Liver (tissue), 9 donors: ENCODE results near the gene VAT1. TPM values are rescaled to one million over a fixed set of nuclear protein-coding genes. Genes with fewer than 3 reads are reported as not detected.
A peak's percentile ranks its signal among the peaks of the same experiment; 100 is the strongest.

Experiments used
- DNase-seq: peaks from one replicate; pipeline ENCODE4 v3.0.0-alpha.2; 2017; ENCODE audit warnings: low spot score
- H3K27ac ChIP-seq, 2 donors: one replicate each; pipeline ENCODE4 v1.7.0; 2013; ENCODE audit warnings: inconsistent platforms in 2 of 2, low read length in 2 of 2, control low read depth in 1 of 2, low read depth in 1 of 2, mild to moderate bottlenecking in 1 of 2
- H3K27me3 ChIP-seq, 4 donors: one replicate each; pipeline versions ENCODE4 v1.6.1 to v1.7.0; 2013; ENCODE audit warnings: low read length in 3 of 4, inconsistent platforms in 1 of 4, mild to moderate bottlenecking in 1 of 4, moderate library complexity in 1 of 4; ENCODE audit not compliant: control insufficient read depth in 4 of 4, insufficient read depth in 4 of 4
- H3K36me3 ChIP-seq, 4 donors: one replicate each; pipeline versions ENCODE4 v1.6.1 to v1.7.0; 2013; ENCODE audit warnings: low read length in 3 of 4, mild to moderate bottlenecking in 3 of 4, low read depth in 1 of 4, moderate library complexity in 1 of 4; ENCODE audit not compliant: control insufficient read depth in 4 of 4, insufficient read depth in 3 of 4
- H3K4me1 ChIP-seq, 4 donors: one replicate each; pipeline versions ENCODE4 v1.6.1 to v1.7.0; 2013; ENCODE audit warnings: low read length in 3 of 4, mild to moderate bottlenecking in 3 of 4, moderate library complexity in 1 of 4; ENCODE audit not compliant: control insufficient read depth in 4 of 4, insufficient read depth in 4 of 4
- H3K4me3 ChIP-seq, 3 donors: one replicate each; pipeline versions ENCODE4 v1.6.1 to v1.7.0; 2013; ENCODE audit warnings: low read length in 3 of 3, control low read depth in 1 of 3, low read depth in 1 of 3, mild to moderate bottlenecking in 1 of 3
- H3K9ac ChIP-seq, 2 donors: one replicate each; pipeline ENCODE4 v1.7.0; 2013; ENCODE audit warnings: low read length in 2 of 2, mild to moderate bottlenecking in 2 of 2, moderate library complexity in 2 of 2, control low read depth in 1 of 2, low read depth in 1 of 2
- H3K9me3 ChIP-seq, 4 donors: one replicate each; pipeline versions ENCODE4 v1.6.1 to v1.7.0; 2013; ENCODE audit warnings: low read length in 3 of 4; ENCODE audit not compliant: control insufficient read depth in 4 of 4
- EGR1 ChIP-seq, 2 donors: IDR thresholded peaks; 2 replicates each; pipeline ENCODE4 v1.6.1; 2016 to 2018; ENCODE audit warnings: antibody characterized with exemption in 2 of 2, low read depth in 2 of 2
- FOXA1 ChIP-seq: IDR thresholded peaks from 2 replicates; pipeline ENCODE4 v1.6.1; 2016; ENCODE audit warnings: antibody characterized with exemption
- FOXA2 ChIP-seq: IDR thresholded peaks from 2 replicates; pipeline ENCODE4 v1.6.1; 2016; ENCODE audit warnings: antibody characterized with exemption
- GABPA ChIP-seq, 2 donors: IDR thresholded peaks in 1 of 2; conservative IDR thresholded peaks in 1 of 2; 2 replicates each; pipeline ENCODE4 v1.6.1; 2016; ENCODE audit warnings: antibody characterized with exemption in 2 of 2, mild to moderate bottlenecking in 1 of 2, moderate library complexity in 1 of 2
- HNF4A ChIP-seq, 2 donors: conservative IDR thresholded peaks; 2 replicates each; pipeline ENCODE4 v1.6.1; 2016; ENCODE audit warnings: antibody characterized with exemption in 2 of 2, mild to moderate bottlenecking in 2 of 2
- JUND ChIP-seq, 2 donors: IDR thresholded peaks; 2 replicates each; pipeline ENCODE4 v1.6.1; 2016; ENCODE audit warnings: antibody characterized with exemption in 2 of 2
- NR2F2 ChIP-seq: IDR thresholded peaks from 2 replicates; pipeline ENCODE4 v1.6.1; 2016; ENCODE audit warnings: antibody characterized with exemption
- RXRA ChIP-seq, 2 donors: IDR thresholded peaks; 2 replicates each; pipeline ENCODE4 v1.6.1; 2017 to 2018; ENCODE audit warnings: antibody characterized with exemption in 2 of 2, mild to moderate bottlenecking in 1 of 2
- SP1 ChIP-seq: IDR thresholded peaks from 2 replicates; pipeline ENCODE4 v1.6.1; 2018; ENCODE audit warnings: antibody characterized with exemption, mild to moderate bottlenecking
- TAF1 ChIP-seq: conservative IDR thresholded peaks from 2 replicates; pipeline ENCODE4 v1.6.1; 2016; ENCODE audit warnings: antibody characterized with exemption, mild to moderate bottlenecking
- YY1 ChIP-seq: IDR thresholded peaks from 2 replicates; pipeline ENCODE4 v1.6.1; 2016; ENCODE audit warnings: antibody characterized with exemption, mild to moderate bottlenecking
- WGBS: extraction: QIAGEN DNeasy Blood & Tissue Kit; methylation state at CpG from one replicate; pipeline ENCODE4 v1.1.7; 2013; 5-methylcytosine and 5-hydroxymethylcytosine counted together
- polyA plus RNA-seq, 2 donors: library from polyadenylated mRNA; stranded (reverse) in 1 of 2; unstranded in 1 of 2; fragments of 200-250 nt in 1 of 2; fragments of >200 nt in 1 of 2; fragmentation: Nextera tagmentation in 1 of 2; extraction: Ambion mirVana in 1 of 2; gene quantifications; one replicate each; pipeline versions ENCODE4 v1.2.1 to v1.2.3, GENCODE V29; 2013 to 2015
- total RNA-seq, 2 donors: library from RNA; depleted of rRNA; stranded (reverse); fragments of >200 nt; gene quantifications; one replicate each; pipeline ENCODE4 v1.2.3, GENCODE V29; 2014
- TF ChIP-seq, protein P1 (sequence below): IDR thresholded peaks from 2 replicates; pipeline ENCODE4 v1.6.1; 2016; ENCODE audit warnings: antibody characterized with exemption
- TF ChIP-seq, protein P2 (sequence below): IDR thresholded peaks from 2 replicates; pipeline ENCODE4 v1.6.1; 2016; ENCODE audit warnings: antibody characterized with exemption
- TF ChIP-seq, protein P3 (sequence below): IDR thresholded peaks from 2 replicates; pipeline ENCODE4 v1.6.1; 2016; ENCODE audit warnings: antibody characterized with exemption, mild to moderate bottlenecking
- donor health status: healthy.
- donor health status: healthy.
- donor health status: healthy.
- donor health status: healthy.
- donor health status: healthy.

VAT1 gene
- total and polyA plus RNA-seq, 4 donors: 16.3 to 38.8 (median 25.4) TPM

DNA sequence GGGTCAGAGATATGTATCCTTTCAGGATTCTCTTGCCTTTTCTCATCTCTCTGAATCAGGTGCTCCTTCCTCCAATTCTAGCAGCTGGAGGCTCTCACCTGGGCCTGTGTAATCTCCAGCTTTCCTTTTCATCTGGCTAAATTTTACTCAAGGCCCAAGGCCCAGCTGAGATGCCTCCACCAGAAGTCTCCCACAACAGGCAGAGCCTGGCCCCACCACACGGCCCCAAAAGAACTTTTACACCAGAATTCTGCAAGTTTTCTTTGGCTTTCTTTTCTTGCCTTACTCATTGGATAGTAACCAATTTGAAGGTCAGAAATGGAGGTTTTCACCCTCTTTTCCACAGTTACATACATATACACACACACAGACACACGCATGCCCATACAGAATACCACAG, 17.5 kb upstream of the VAT1 start:
- Histone ChIP-seq H3K36me3 (no peaks in the 10 kb centered on the region), H3K27ac (peak overlapping the region in 1 of 2 donors; percentile 10), H3K9ac (no peak overlapping the region), H3K9me3 (no peaks in the 10 kb centered on the region), H3K27me3 (no peaks in the 10 kb centered on the region), H3K4me3 (no peak overlapping the region), H3K4me1 (peaks cover 5 to 32% (median 28%) of the 10 kb centered on the region in 4 donors)
- DNase-seq: no peak
- WGBS: 93% methylated on average over 2 of the region's 2 CpGs
- TF ChIP-seq, protein P1, sequence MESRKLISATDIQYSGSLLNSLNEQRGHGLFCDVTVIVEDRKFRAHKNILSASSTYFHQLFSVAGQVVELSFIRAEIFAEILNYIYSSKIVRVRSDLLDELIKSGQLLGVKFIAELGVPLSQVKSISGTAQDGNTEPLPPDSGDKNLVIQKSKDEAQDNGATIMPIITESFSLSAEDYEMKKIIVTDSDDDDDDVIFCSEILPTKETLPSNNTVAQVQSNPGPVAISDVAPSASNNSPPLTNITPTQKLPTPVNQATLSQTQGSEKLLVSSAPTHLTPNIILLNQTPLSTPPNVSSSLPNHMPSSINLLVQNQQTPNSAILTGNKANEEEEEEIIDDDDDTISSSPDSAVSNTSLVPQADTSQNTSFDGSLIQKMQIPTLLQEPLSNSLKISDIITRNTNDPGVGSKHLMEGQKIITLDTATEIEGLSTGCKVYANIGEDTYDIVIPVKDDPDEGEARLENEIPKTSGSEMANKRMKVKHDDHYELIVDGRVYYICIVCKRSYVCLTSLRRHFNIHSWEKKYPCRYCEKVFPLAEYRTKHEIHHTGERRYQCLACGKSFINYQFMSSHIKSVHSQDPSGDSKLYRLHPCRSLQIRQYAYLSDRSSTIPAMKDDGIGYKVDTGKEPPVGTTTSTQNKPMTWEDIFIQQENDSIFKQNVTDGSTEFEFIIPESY: no peak
- TF ChIP-seq EGR1 (IDR thresholded peaks at IDR 0.05; ENCODE audit: low read depth in 2 of 2) (no peak), FOXA1 (no peak), TAF1 (no peak), SP1 (no peak), NR2F2 (no peak)
- TF ChIP-seq, protein P2, sequence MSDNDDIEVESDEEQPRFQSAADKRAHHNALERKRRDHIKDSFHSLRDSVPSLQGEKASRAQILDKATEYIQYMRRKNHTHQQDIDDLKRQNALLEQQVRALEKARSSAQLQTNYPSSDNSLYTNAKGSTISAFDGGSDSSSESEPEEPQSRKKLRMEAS: no peak

DNA sequence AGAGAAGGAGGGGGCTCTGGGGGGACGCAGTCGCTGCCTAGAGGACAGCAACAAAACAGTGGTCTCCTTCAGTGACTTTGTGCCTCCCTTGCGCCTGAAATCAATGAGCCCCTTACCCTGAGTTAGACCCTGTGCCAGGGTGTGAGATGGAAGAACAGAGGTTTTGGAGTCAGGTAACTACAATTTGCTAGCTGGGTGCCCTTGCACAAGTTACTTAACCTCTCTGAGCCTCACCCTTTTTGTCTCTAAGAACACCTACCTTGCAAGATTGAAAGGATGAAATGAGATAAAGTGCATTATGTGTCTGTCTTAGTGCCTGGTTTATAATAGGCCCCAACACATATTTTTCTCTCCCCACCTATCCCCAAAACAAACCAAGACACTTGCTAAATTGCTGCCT, 12.7 kb upstream of the VAT1 start:
- 94% methylated on average over 3 of the region's 3 CpGs for whole genome bisulfite sequencing
- no peak overlapping the region for H3K9ac ChIP-seq
- TF ChIP-seq, protein P3, sequence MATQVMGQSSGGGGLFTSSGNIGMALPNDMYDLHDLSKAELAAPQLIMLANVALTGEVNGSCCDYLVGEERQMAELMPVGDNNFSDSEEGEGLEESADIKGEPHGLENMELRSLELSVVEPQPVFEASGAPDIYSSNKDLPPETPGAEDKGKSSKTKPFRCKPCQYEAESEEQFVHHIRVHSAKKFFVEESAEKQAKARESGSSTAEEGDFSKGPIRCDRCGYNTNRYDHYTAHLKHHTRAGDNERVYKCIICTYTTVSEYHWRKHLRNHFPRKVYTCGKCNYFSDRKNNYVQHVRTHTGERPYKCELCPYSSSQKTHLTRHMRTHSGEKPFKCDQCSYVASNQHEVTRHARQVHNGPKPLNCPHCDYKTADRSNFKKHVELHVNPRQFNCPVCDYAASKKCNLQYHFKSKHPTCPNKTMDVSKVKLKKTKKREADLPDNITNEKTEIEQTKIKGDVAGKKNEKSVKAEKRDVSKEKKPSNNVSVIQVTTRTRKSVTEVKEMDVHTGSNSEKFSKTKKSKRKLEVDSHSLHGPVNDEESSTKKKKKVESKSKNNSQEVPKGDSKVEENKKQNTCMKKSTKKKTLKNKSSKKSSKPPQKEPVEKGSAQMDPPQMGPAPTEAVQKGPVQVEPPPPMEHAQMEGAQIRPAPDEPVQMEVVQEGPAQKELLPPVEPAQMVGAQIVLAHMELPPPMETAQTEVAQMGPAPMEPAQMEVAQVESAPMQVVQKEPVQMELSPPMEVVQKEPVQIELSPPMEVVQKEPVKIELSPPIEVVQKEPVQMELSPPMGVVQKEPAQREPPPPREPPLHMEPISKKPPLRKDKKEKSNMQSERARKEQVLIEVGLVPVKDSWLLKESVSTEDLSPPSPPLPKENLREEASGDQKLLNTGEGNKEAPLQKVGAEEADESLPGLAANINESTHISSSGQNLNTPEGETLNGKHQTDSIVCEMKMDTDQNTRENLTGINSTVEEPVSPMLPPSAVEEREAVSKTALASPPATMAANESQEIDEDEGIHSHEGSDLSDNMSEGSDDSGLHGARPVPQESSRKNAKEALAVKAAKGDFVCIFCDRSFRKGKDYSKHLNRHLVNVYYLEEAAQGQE: no peak
- TF ChIP-seq GABPA (IDR thresholded peaks at IDR 0.05 in 1 of 2, conservative IDR thresholded peaks at IDR 0.05 in 1 of 2) (no peak), FOXA1 (no peak)
- no peak overlapping the region for H3K4me3 ChIP-seq
- no peaks in the 10 kb centered on the region for H3K36me3 ChIP-seq
- H3K27ac ChIP-seq: no peak overlapping the region
- no peaks in the 10 kb centered on the region for H3K27me3 ChIP-seq
- peaks cover 2 to 19% (median 12%) of the 10 kb centered on the region in 4 donors for H3K4me1 ChIP-seq
- H3K9me3 ChIP-seq: no peaks in the 10 kb centered on the region
- DNase-seq: no peak

DNA sequence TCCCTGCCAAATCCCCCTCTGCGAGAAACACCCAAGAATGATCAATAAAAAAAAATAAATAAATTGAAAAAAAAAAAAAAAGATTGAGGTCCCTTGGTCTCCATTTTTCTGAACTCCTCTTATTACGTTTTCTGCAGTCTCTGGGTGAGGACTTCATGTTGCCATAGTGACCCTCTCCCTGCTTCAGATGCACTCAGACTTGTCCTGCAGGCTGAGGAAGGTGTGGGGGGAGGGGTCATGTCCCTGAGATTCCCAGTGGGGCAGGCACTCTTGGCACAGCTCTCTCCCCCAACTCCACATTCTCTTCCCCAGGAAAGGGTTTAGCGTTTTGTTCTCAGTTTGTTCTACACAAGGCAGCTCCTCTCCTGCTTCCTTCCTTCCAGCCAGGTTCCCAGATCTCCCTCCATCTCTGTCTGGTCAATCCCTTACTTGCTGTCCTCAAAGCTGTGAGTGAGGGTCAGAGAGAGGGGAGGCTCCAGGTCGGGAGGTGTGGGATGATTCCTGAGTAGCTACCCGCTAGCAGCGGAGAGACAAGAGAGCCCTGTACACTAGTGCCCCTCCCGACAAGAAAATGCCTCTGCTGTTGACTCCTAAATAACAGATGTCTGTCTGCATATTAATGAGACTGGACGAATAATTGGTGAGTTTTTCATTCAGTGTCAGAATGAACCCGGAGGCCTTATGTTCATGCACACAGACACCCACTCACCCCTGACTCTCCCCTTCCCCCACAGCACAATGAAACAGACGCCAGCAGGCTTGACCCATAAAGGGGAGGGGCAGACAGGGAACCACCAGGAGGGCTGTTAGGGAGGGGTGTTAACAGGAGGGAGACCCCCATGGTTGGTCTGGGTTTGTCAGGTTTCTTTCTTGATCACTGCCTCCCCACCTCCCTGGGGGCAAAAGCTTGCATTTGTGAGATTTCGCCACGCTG, 12.0 kb upstream of the VAT1 start:
- WGBS: 73% methylated on average over 12 of the region's 12 CpGs
- DNase-seq: no peak
- H3K27me3 ChIP-seq: no peaks in the 10 kb centered on the region
- no peaks in the 10 kb centered on the region for H3K9me3 ChIP-seq
- no peaks in the 10 kb centered on the region for H3K36me3 ChIP-seq
- H3K4me3 ChIP-seq: no peak overlapping the region
- no peak overlapping the region for H3K27ac ChIP-seq
- H3K9ac ChIP-seq: no peak overlapping the region
- peaks cover 2 to 20% (median 11%) of the 10 kb centered on the region in 4 donors for H3K4me1 ChIP-seq
- no peak for TF ChIP-seq RXRA (IDR thresholded peaks at IDR 0.05)
- no peak for TF ChIP-seq JUND (IDR thresholded peaks at IDR 0.05)
- TF ChIP-seq YY1: no peak
- no peak for TF ChIP-seq FOXA1
- TF ChIP-seq, protein P1: no peak
- TF ChIP-seq HNF4A (conservative IDR thresholded peaks at IDR 0.05): no peak
- TF ChIP-seq, protein P2: no peak
- TF ChIP-seq SP1: no peak
- TF ChIP-seq TAF1: no peak
- TF ChIP-seq GABPA (IDR thresholded peaks at IDR 0.05 in 1 of 2, conservative IDR thresholded peaks at IDR 0.05 in 1 of 2): no peak
- TF ChIP-seq FOXA2: no peak
